Pancreas (tissue), 10 donors: ENCODE measurements around the gene TNFRSF1B. TPM values are rescaled to one million over a fixed set of nuclear protein-coding genes. Genes with fewer than 3 reads are reported as not detected.
"Not testable (repeated sequence)": the region's sequence is repeated elsewhere in the genome, so short reads cannot be mapped to it uniquely, and the experiment has no call there.

Experiments
- ATAC-seq, 4 donors: fragments of 200-7000 bp; cut with Tn5 transposase; one replicate each; pipeline versions ENCODE4 v1.8.0 to v1.9.1; 2020; ENCODE audit warnings: mild to moderate bottlenecking in 4 of 4, moderate library complexity in 4 of 4
- DNase-seq, 6 donors: peaks; one replicate each; pipeline ENCODE4 v3.0.0-alpha.2; 2020
- FAIRE-seq: peaks from 2 replicates; lab custom pipeline; 2012; peaks lifted over from hg19 to GRCh38; lab: Jason Lieb, UNC
- H3K27ac ChIP-seq, 4 donors: fragments of 200-600 bp; sonication (generic); 1 replicate in 3 of 4; 2 replicates in 1 of 4; pipeline versions ENCODE4 v1.5.0 to v1.8.0; 2020
- H3K27me3 ChIP-seq, 4 donors: fragments of 200-600 bp; one replicate each; pipeline ENCODE4 v1.8.0; 2021
- H3K36me3 ChIP-seq, 3 donors: fragments of 200-600 bp; sonication (generic) in 1 of 3; one replicate each; pipeline versions ENCODE4 v1.5.0 to v1.8.0; 2020 to 2021
- H3K4me1 ChIP-seq, 3 donors: fragments of 200-600 bp; one replicate each; pipeline ENCODE4 v1.8.0; 2021
- H3K4me3 ChIP-seq, 4 donors: fragments of 200-600 bp; sonication (generic) in 2 of 4; one replicate each; pipeline versions ENCODE4 v1.5.0 to v1.8.0; 2020 to 2021
- H3K9me3 ChIP-seq, 4 donors: fragments of 200-600 bp; one replicate each; pipeline ENCODE4 v1.8.0; 2021
- WGBS, 2 donors: extraction: QIAGEN DNeasy Blood & Tissue Kit; methylation state at CpG; one replicate each; pipeline ENCODE4 v1.1.7; 2013; 5-methylcytosine and 5-hydroxymethylcytosine counted together
- intact Hi-C, 3 donors: fragments of 100-400 bp; cut with DNase I; formaldehyde crosslinking; loops; one replicate each; pipeline versions ENCODE4 v1.11.1 to v1.14.2; 2022
- polyA plus RNA-seq, 2 donors: library from polyadenylated mRNA; stranded (reverse); fragments of 200-250 nt; gene quantifications; one replicate each; pipeline ENCODE4 v1.2.3, GENCODE V29; 2013
- total RNA-seq, 6 donors: library from RNA; stranded (reverse); fragmentation: NEBNext Ultra II Directional in 4 of 6; extraction: Animal tissue kit (Norgen Biotek cat#: 25700) in 4 of 6; gene quantifications; one replicate each; pipeline versions ENCODE4 v1.2.1 to v1.2.4, GENCODE V29; 2021 to 2023
- TF ChIP-seq, protein P1 (sequence below), 4 donors: fragments of 200-600 bp; sonication (generic) in 3 of 4; IDR thresholded peaks; one replicate each; pipeline versions ENCODE4 v1.5.0 to v1.8.0; 2021; ENCODE audit warnings: antibody characterized with exemption in 4 of 4
- donor health status: healthy with polysubstance abuse.
- donor health status: DM: no; HTN: no; CAD: no; lungs with moderate emphysema.
- donor health status: DM: no; HTN: no; CAD: no.
- donor health status: control.
- donor health status: control.
- donor health status: Bipolar disorder and iron deficiency.
- donor health status: DM: yes; HTN: yes; CAD: no.
- donor health status: DM: no; HTN: no; CAD: no.
- donor health status: DM: no; HTN: no; CAD: no.
- donor health status: DM: yes; HTN: yes; CAD: no.

TNFRSF1B gene
- total and polyA plus RNA-seq, 8 donors, result 2.1 to 20.2 (median 4.4) TPM

DNA sequence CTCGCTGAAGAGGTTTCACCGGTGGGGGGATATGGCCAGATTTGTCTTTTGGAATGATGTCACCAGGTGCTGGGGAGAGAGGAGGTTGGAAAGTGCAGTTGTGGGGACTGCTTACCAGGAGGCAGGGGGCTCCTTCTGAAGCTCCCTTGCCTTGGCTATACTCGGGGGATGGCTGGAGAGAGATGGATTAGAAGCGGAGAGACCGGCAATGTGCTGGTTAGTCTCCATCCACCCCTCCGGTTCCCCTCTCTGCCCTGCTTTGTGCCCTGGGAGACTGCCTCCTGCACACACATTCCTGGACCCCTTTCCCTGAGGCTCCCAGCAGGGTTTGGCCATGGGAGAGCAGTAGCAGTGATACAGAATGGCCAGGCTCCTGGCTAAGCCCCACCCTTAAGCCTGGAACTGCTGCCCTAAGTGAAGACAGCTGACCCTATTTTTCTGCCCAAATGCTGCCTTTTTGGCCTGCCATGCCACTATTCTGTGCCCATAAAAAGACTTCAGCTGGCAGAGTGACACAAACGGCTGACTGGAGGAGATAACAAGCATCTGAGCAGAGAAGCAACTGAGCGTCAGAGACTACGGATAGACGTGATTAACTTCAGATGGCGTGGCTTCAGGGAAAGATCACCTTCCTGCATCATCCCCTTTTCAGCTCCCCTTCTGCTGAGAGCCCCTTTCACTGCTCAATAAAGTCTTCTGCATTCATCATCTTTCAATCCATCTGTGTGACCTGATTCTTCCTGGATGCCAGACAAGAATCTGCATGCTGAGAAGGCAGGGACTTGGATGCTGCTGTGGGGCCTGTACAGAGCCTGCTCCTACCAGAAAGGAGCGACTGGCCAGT lies 48.5 kb downstream of the TNFRSF1B start:
- FAIRE-seq (no peak), DNase-seq (no peak), ATAC-seq (no peak)
- WGBS, 2 donors, result 73 to 79% methylated on average over 11 to 12 of the region's 12 CpGs
- intact Hi-C loops, result no loop called here
- no peaks in the 10 kb centered on the region for H3K9me3 ChIP-seq
- no peaks in the 10 kb centered on the region for H3K4me1 ChIP-seq
- H3K4me3 ChIP-seq, result no peak overlapping the region
- H3K36me3 ChIP-seq, result no peaks in the 10 kb centered on the region
- H3K27me3 ChIP-seq, result no peaks in the 10 kb centered on the region
- TF ChIP-seq, protein P1, sequence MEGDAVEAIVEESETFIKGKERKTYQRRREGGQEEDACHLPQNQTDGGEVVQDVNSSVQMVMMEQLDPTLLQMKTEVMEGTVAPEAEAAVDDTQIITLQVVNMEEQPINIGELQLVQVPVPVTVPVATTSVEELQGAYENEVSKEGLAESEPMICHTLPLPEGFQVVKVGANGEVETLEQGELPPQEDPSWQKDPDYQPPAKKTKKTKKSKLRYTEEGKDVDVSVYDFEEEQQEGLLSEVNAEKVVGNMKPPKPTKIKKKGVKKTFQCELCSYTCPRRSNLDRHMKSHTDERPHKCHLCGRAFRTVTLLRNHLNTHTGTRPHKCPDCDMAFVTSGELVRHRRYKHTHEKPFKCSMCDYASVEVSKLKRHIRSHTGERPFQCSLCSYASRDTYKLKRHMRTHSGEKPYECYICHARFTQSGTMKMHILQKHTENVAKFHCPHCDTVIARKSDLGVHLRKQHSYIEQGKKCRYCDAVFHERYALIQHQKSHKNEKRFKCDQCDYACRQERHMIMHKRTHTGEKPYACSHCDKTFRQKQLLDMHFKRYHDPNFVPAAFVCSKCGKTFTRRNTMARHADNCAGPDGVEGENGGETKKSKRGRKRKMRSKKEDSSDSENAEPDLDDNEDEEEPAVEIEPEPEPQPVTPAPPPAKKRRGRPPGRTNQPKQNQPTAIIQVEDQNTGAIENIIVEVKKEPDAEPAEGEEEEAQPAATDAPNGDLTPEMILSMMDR (IDR thresholded peaks at IDR 0.05), result no peak
- H3K27ac ChIP-seq, result no peak overlapping the region

DNA sequence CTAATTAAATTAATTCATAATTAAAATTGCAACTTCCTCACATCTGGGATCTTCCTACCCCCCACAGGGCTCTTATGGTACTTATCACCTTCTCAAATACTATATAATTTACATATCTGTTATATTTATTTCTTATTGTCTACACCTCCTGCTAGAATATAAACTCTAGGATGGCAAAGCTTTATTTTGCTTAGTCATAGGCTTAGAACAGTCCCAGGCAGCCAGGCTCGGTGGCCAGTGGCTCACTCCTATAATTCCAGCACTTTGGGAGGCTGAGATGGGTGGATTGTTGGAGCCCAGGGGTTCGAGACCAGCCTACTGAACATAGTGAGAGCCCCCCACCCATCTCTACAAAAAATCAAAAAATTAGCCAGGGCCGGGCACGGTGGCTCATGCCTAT lies 53.0 kb downstream of the TNFRSF1B start:
- intact Hi-C loops, result no loop called here
- no peak overlapping the region for H3K27ac ChIP-seq
- H3K9me3 ChIP-seq, result no peaks in the 10 kb centered on the region
- no peaks in the 10 kb centered on the region for H3K36me3 ChIP-seq
- FAIRE-seq (no peak), ATAC-seq (no peak), DNase-seq (no peak)
- H3K4me3 ChIP-seq, result no peak overlapping the region
- H3K4me1 ChIP-seq, result no peaks in the 10 kb centered on the region
- TF ChIP-seq, protein P1 (IDR thresholded peaks at IDR 0.05), result no peak
- H3K27me3 ChIP-seq, result no peaks in the 10 kb centered on the region
- WGBS, 2 donors, result 73 to 81% methylated on average over 4 of the region's 4 CpGs

DNA sequence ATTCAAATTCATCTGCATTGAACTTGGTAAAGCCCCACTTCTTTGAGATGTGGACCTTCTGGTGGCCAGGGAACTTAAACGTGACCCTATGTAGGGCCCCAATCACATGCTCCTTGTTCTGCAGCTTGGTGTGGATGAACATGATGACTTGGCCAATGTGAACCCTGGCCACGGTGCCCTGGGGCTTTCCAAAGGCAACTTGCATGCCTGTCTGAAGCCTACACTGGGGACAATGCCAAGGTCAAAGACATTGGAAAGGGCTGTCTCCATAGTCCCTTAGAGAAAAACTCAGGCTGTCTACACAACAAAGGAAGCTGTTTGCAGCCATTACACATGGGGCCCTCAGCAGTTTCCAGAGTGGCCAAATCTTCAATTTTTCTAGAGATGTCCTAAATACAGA lies 54.1 kb downstream of the TNFRSF1B start:
- TF ChIP-seq, protein P1 (IDR thresholded peaks at IDR 0.05), result no peak
- Histone ChIP-seq H3K9me3 (no peaks in the 10 kb centered on the region), H3K4me3 (no peak overlapping the region), H3K36me3 (no peaks in the 10 kb centered on the region), H3K4me1 (no peaks in the 10 kb centered on the region), H3K27me3 (no peaks in the 10 kb centered on the region), H3K27ac (no peak overlapping the region)
- intact Hi-C loops, result no loop called here
- ATAC-seq (peak in 2 of 4 donors; percentile 29 to 58), FAIRE-seq (no peak), DNase-seq (no peak)
- WGBS, 2 donors, result 54 to 56% methylated on average over 2 of the region's 2 CpGs

DNA sequence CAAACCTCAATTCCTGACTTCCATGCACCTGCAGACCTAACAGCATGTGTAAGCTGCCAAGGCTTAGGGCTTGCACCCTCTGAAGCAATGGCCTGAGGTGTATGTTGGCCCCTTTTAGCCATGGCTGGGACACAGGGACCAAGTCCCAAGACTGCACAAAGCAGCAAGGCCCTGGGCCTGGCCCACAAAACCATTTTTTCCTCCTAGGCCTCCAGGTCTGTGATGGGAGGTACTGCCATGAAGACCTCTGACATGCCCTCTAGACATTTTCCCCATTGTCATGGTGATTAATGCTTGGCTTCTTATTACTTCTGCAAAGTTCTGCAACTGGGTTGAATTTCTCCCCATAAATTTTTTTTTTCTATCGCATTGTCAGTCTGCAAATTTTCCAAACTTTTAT lies 55.9 kb downstream of the TNFRSF1B start:
- DNase-seq, intact Hi-C loops, H3K36me3 ChIP-seq, ATAC-seq, H3K27me3 ChIP-seq, H3K4me3 ChIP-seq, FAIRE-seq, H3K4me1 ChIP-seq, H3K27ac ChIP-seq, H3K9me3 ChIP-seq: not testable (repeated sequence)
- WGBS, 2 donors, result 97 to 100% methylated on average over 1 of the region's 1 CpG

DNA sequence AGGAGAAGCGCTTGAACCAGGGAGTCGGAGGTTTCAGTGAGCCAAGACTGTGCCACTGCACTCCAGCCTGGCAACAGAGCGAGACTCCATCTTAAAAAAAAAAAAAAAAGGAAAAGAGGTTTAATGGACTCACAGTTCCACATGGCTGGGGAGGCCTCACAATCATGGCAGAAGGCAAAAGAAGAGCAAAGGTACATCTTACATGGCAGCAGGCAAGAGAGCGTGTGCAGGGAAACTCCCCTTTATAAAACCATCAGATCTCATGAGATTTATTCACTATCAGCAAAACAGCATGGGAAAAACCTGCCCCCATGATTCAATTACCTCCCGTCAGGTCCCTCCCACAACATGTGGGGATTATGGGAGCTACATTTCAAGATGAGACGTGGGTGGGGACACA lies 57.3 kb downstream of the TNFRSF1B start:
- ATAC-seq, H3K4me1 ChIP-seq, H3K4me3 ChIP-seq, H3K36me3 ChIP-seq, intact Hi-C loops, H3K9me3 ChIP-seq, DNase-seq, H3K27ac ChIP-seq, FAIRE-seq, H3K27me3 ChIP-seq: not testable (repeated sequence)
- 85 to 86% methylated on average over 6 of the region's 6 CpGs for WGBS, 2 donors

DNA sequence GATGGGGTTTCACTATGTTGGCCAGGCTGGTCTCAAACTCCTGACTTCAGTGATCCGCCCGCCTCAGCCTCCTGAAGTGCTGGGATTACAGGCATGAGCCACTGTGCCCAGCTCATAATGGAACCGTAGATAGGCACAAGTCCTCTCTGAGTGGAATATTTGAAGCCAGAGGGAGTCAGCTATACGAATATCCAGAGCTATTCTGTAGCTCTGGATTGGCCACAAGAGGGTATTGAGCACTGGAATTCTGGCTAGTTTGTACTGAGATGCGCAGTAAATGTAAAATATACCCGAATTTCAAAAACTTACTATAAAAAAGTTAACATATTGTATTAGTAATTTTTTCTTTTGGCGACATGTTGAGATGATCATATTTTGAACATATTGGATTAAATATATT lies 62.2 kb downstream of the TNFRSF1B start:
- Histone ChIP-seq H3K4me3 (no peak overlapping the region), H3K27ac (no peak overlapping the region), H3K36me3 (no peaks in the 10 kb centered on the region), H3K4me1 (peaks cover 6 to 14% (median 6%) of the 10 kb centered on the region in 3 donors), H3K27me3 (no peaks in the 10 kb centered on the region), H3K9me3 (no peaks in the 10 kb centered on the region)
- ATAC-seq (no peak), FAIRE-seq (no peak), DNase-seq (no peak)
- 75 to 82% methylated on average over 7 of the region's 7 CpGs for WGBS, 2 donors
- intact Hi-C loops, result no loop called here
- TF ChIP-seq, protein P1 (IDR thresholded peaks at IDR 0.05), result no peak
